Heart left ventricle (tissue), 13 donors: ENCODE data around the gene ARHGAP33.

Experiments used
- CTCF ChIP-seq, 12 donors: fragments of 200-600 bp; sonication (generic) in 4 of 12; IDR thresholded peaks; one replicate each; pipeline versions ENCODE4 v1.5.0 to v1.8.0; 2018 to 2022; ENCODE audit warnings: antibody characterized with exemption in 12 of 12, mild to moderate bottlenecking in 5 of 12
- POLR2A ChIP-seq, 2 donors: fragments of 450-650 bp; IDR thresholded peaks; one replicate each; pipeline ENCODE4 v1.6.1; 2017; ENCODE audit warnings: antibody characterized with exemption in 2 of 2, mild to moderate bottlenecking in 2 of 2, moderate library complexity in 2 of 2
- donor health status: ischemic (EF 13 %, LVEDD 7.1; RV severe dilation, severe dysfunction).
- donor health status: DM: no; HTN: yes; CAD: no.
- donor health status: DM: no; HTN: no; CAD: no.
- donor health status: ischemic (EF 25% LVEDD 6.9; RV normal size, moderate dysfunction).
- donor health status: ischemic (EF 25% LVEDD 5.7; RV mildly dilated, moderate dysfunction).
- donor health status: ischemic (EF 35%, LVEDD 5.7; RV mildly dilated, moderate dysfunction).
- donor health status: nonischemic (EF 11% LVEDD 7.7; RV severe dilation, severe dysfunction).
- donor health status: DM: yes; HTN: yes; CAD: no.
- donor health status: PGD.
- donor health status: ischemic (EF 29% LVEDD 5.4; RV normal size, mild dysfunction).
- donor health status: nonischemic (EF 23%, LVEDD 6.1; RV moderate dilation, normal function).

GRCh38 chr19:35731779-35732405, 43.5 kb upstream of the ARHGAP33 start:
- TF ChIP-seq CTCF (IDR thresholded peaks at IDR 0.05) (no peak), POLR2A (IDR thresholded peaks at IDR 0.05) (no peak)
